Liver (tissue), 3 donors: ENCODE data around the gene TRIM60.

Experiments
- ATF3 ChIP-seq: IDR thresholded peaks from 2 replicates; pipeline ENCODE4 v1.6.1; 2016; ENCODE audit warnings: antibody characterized with exemption
- CTCF ChIP-seq: fragments of 150-350 bp; IDR thresholded peaks from 2 replicates; pipeline ENCODE4 v1.5.1; 2017; ENCODE audit warnings: improper control_type of control experiment, low read depth, low read length; ENCODE audit not compliant: missing input control
- GABPA ChIP-seq, 2 donors: IDR thresholded peaks in 1 of 2; conservative IDR thresholded peaks in 1 of 2; 2 replicates each; pipeline ENCODE4 v1.6.1; 2016; ENCODE audit warnings: antibody characterized with exemption in 2 of 2, mild to moderate bottlenecking in 1 of 2, moderate library complexity in 1 of 2
- JUND ChIP-seq, 2 donors: IDR thresholded peaks; 2 replicates each; pipeline ENCODE4 v1.6.1; 2016; ENCODE audit warnings: antibody characterized with exemption in 2 of 2
- RAD21 ChIP-seq, 2 donors: IDR thresholded peaks; 2 replicates each; pipeline ENCODE4 v1.6.1; 2016; ENCODE audit warnings: antibody characterized with exemption in 2 of 2, mild to moderate bottlenecking in 2 of 2
- REST ChIP-seq: IDR thresholded peaks from 2 replicates; pipeline ENCODE4 v1.6.1; 2016; ENCODE audit warnings: antibody characterized with exemption, mild to moderate bottlenecking
- SP1 ChIP-seq: IDR thresholded peaks from 2 replicates; pipeline ENCODE4 v1.6.1; 2018; ENCODE audit warnings: antibody characterized with exemption, mild to moderate bottlenecking
- TAF1 ChIP-seq: conservative IDR thresholded peaks from 2 replicates; pipeline ENCODE4 v1.6.1; 2016; ENCODE audit warnings: antibody characterized with exemption, mild to moderate bottlenecking
- YY1 ChIP-seq: IDR thresholded peaks from 2 replicates; pipeline ENCODE4 v1.6.1; 2016; ENCODE audit warnings: antibody characterized with exemption, mild to moderate bottlenecking
- ZBTB33 ChIP-seq: IDR thresholded peaks from 2 replicates; pipeline ENCODE4 v1.6.1; 2016; ENCODE audit warnings: antibody characterized with exemption
- donor health status: healthy.
- donor health status: healthy.

GRCh38 chr4:165055601-165056000 lies 23.8 kb downstream of the TRIM60 start:
- TF ChIP-seq ATF3 (no peak), CTCF (no peak), GABPA (IDR thresholded peaks at IDR 0.05 in 1 of 2, conservative IDR thresholded peaks at IDR 0.05 in 1 of 2) (no peak), RAD21 (IDR thresholded peaks at IDR 0.05) (no peak), YY1 (no peak), TAF1 (no peak), SP1 (no peak), REST (no peak), JUND (IDR thresholded peaks at IDR 0.05) (no peak), ZBTB33 (no peak)
